Neural crest cell (in vitro differentiated cells): Measurements from ENCODE around the gene TRMO. TPM values are rescaled to one million over a fixed set of nuclear protein-coding genes. Genes with fewer than 3 reads are reported as not detected.
"Not testable (repeated sequence)": the region's sequence is repeated elsewhere in the genome, so short reads cannot be mapped to it uniquely, and the experiment has no call there.

ENCODE experiments used
- DNase-seq: peaks from one replicate; pipeline ENCODE4 v3.0.0; 2021; ENCODE audit warnings: low read depth, mixed read lengths, low spot score
- H3K27ac Mint-ChIP-seq: one replicate; pipeline ENCODE4 v1.8.0; 2021; ENCODE audit warnings: mild to moderate bottlenecking, mixed read lengths; ENCODE audit not compliant: unreplicated experiment
- H3K27me3 Mint-ChIP-seq: 2 replicates; pipeline ENCODE4 v1.8.0; 2021; ENCODE audit warnings: low read depth, mild to moderate bottlenecking, mixed read lengths
- H3K36me3 Mint-ChIP-seq: 2 replicates; pipeline ENCODE4 v1.8.0; 2021; ENCODE audit warnings: low read depth, mild to moderate bottlenecking, mixed read lengths
- H3K4me1 Mint-ChIP-seq: 2 replicates; pipeline ENCODE4 v1.8.0; 2021; ENCODE audit warnings: mixed read lengths
- H3K4me3 Mint-ChIP-seq: one replicate; pipeline ENCODE4 v1.8.0; 2021; ENCODE audit warnings: mild to moderate bottlenecking, mixed read lengths
- H3K9me3 Mint-ChIP-seq: 2 replicates; pipeline ENCODE4 v1.8.0; 2021; ENCODE audit warnings: mixed read lengths
- CTCF ChIP-seq: fragments of 200-600 bp; sonication (generic); conservative IDR thresholded peaks from 2 replicates; pipeline ENCODE4 v1.5.0; 2021; ENCODE audit warnings: antibody characterized with exemption, mild to moderate bottlenecking
- total RNA-seq: library from RNA; stranded (reverse); gene quantifications from 2 replicates; pipeline ENCODE4 v1.2.1, GENCODE V29; 2021

TRMO gene
- total RNA-seq, 1 donor from 2014 or later = 11.4 TPM

- H3K4me1 Mint-ChIP-seq = no peaks in the 10 kb centered on the region
- no peak for TF ChIP-seq CTCF
- DNase-seq = no peak
- no peak overlapping the region for H3K27ac Mint-ChIP-seq
- no peaks in the 10 kb centered on the region for H3K9me3 Mint-ChIP-seq
- H3K27me3 Mint-ChIP-seq = peaks cover 40% of the 10 kb centered on the region
- no peaks in the 10 kb centered on the region for H3K36me3 Mint-ChIP-seq
- no peak overlapping the region for H3K4me3 Mint-ChIP-seq
Measured at GRCh38 chr9:97963232-97963631, 40.9 kb upstream of the TRMO start.

GRCh38 chr9:97962575-97962974 is 40.3 kb upstream of the TRMO start:
- Mint-ChIP-seq H3K27ac (no peak overlapping the region), H3K4me3 (no peak overlapping the region), H3K36me3 (no peaks in the 10 kb centered on the region), H3K27me3 (peaks cover 38% of the 10 kb centered on the region), H3K4me1 (no peaks in the 10 kb centered on the region), H3K9me3 (no peaks in the 10 kb centered on the region)
- DNase-seq = no peak
- TF ChIP-seq CTCF = no peak

GRCh38 chr9:97962136-97962535 is 39.8 kb upstream of the TRMO start:
- peaks cover 36% of the 10 kb centered on the region for H3K27me3 Mint-ChIP-seq
- H3K27ac Mint-ChIP-seq = no peak overlapping the region
- no peak for TF ChIP-seq CTCF
- H3K36me3 Mint-ChIP-seq = no peaks in the 10 kb centered on the region
- H3K4me3 Mint-ChIP-seq = no peak overlapping the region
- H3K4me1 Mint-ChIP-seq = no peaks in the 10 kb centered on the region
- DNase-seq = no peak
- H3K9me3 Mint-ChIP-seq = no peaks in the 10 kb centered on the region

- Mint-ChIP-seq H3K4me1 (no peaks in the 10 kb centered on the region), H3K4me3 (no peak overlapping the region), H3K36me3 (no peaks in the 10 kb centered on the region), H3K27ac (no peak overlapping the region), H3K9me3 (no peaks in the 10 kb centered on the region), H3K27me3 (peaks cover 38% of the 10 kb centered on the region)
- DNase-seq = no peak
- TF ChIP-seq CTCF = no peak
Measured at GRCh38 chr9:97961361-97961760, 39.1 kb upstream of the TRMO start.

GRCh38 chr9:97960678-97961328 is 38.5 kb upstream of the TRMO start:
- not testable (repeated sequence) for H3K9me3 Mint-ChIP-seq, DNase-seq, H3K36me3 Mint-ChIP-seq, H3K4me1 Mint-ChIP-seq, H3K27ac Mint-ChIP-seq, H3K4me3 Mint-ChIP-seq
- H3K27me3 Mint-ChIP-seq = peaks cover 36% of the 10 kb centered on the region

- H3K36me3 Mint-ChIP-seq = no peaks in the 10 kb centered on the region
- no peaks in the 10 kb centered on the region for H3K4me1 Mint-ChIP-seq
- peaks cover 32% of the 10 kb centered on the region for H3K27me3 Mint-ChIP-seq
- H3K9me3 Mint-ChIP-seq = no peaks in the 10 kb centered on the region
- no peak overlapping the region for H3K27ac Mint-ChIP-seq
- H3K4me3 Mint-ChIP-seq = no peak overlapping the region
- no peak for TF ChIP-seq CTCF
- no peak for DNase-seq
Measured at GRCh38 chr9:97959585-97959984, 37.3 kb upstream of the TRMO start.
